ENCODE measurements around the gene ROGDI. TPM values are rescaled to one million over a fixed set of nuclear protein-coding genes. Genes with fewer than 3 reads are reported as not detected.

Gene ROGDI
- total and polyA plus RNA-seq, 9 of the 15 experiments (the other 6 are each of a cell fraction or from before 2014, with no cell fraction given): 0.97 to 37.3 (median 16.5) TPM

DNA sequence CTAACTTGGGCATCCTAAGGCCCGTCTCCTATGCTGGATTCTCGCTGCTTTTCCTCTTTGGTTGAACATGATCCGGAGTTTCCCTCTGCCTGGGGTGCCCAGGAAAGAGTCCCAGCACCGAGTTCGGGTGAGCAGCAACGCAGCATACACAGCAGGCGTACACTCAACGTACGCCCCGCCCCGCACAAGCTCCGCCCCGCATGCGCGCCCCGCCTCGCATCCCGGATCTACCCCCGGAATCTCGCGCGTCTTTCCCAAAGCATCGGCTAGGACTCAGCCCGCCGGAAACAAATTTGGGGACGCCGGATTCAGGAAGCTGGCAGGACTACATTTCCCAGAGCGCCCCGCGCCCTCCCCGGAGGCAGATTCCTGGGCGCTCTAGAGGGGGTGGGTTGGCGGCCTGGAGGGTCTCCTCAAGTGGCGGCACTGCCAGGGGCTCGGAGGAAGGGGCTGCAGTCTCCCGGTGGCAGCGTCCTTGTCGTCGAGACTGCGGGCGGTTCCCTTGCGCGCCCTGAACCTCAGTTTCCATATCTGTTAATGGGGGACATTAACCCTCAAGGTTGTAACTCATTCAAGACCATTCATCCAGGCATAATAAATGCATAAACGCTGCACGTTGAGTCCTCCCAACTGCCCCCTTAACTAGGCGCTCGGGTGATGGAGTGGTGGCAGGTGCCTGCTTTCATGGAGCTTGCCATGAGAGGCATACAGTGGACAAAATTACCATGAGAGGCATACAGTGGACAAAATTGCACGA, 33.7 kb downstream of the ROGDI start (continued):
- TF ChIP-seq, protein P1, sequence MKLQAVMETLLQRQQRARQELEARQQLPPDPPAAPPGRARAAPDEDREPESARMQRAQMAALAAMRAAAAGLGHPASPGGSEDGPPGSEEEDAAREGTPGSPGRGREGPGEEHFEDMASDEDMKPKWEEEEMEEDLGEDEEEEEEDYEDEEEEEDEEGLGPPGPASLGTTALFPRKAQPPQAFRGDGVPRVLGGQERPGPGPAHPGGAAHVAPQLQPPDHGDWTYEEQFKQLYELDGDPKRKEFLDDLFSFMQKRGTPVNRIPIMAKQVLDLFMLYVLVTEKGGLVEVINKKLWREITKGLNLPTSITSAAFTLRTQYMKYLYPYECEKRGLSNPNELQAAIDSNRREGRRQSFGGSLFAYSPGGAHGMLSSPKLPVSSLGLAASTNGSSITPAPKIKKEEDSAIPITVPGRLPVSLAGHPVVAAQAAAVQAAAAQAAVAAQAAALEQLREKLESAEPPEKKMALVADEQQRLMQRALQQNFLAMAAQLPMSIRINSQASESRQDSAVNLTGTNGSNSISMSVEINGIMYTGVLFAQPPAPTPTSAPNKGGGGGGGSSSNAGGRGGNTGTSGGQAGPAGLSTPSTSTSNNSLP (IDR thresholded peaks at IDR 0.05; ENCODE audit: borderline replicate concordance, low read depth, low read length): no peak
- TF ChIP-seq SNIP1 (IDR thresholded peaks at IDR 0.05; ENCODE audit: low read depth): no peak
- no peak for TF ChIP-seq ILF3 (IDR thresholded peaks at IDR 0.05; ENCODE audit: borderline replicate concordance)
- no peak for TF ChIP-seq ZNF551 (CRISPR knock-in tag; IDR thresholded peaks at IDR 0.05)
- no peak for TF ChIP-seq MECOM (CRISPR knock-in tag; IDR thresholded peaks at IDR 0.05)
- TF ChIP-seq, protein P2, sequence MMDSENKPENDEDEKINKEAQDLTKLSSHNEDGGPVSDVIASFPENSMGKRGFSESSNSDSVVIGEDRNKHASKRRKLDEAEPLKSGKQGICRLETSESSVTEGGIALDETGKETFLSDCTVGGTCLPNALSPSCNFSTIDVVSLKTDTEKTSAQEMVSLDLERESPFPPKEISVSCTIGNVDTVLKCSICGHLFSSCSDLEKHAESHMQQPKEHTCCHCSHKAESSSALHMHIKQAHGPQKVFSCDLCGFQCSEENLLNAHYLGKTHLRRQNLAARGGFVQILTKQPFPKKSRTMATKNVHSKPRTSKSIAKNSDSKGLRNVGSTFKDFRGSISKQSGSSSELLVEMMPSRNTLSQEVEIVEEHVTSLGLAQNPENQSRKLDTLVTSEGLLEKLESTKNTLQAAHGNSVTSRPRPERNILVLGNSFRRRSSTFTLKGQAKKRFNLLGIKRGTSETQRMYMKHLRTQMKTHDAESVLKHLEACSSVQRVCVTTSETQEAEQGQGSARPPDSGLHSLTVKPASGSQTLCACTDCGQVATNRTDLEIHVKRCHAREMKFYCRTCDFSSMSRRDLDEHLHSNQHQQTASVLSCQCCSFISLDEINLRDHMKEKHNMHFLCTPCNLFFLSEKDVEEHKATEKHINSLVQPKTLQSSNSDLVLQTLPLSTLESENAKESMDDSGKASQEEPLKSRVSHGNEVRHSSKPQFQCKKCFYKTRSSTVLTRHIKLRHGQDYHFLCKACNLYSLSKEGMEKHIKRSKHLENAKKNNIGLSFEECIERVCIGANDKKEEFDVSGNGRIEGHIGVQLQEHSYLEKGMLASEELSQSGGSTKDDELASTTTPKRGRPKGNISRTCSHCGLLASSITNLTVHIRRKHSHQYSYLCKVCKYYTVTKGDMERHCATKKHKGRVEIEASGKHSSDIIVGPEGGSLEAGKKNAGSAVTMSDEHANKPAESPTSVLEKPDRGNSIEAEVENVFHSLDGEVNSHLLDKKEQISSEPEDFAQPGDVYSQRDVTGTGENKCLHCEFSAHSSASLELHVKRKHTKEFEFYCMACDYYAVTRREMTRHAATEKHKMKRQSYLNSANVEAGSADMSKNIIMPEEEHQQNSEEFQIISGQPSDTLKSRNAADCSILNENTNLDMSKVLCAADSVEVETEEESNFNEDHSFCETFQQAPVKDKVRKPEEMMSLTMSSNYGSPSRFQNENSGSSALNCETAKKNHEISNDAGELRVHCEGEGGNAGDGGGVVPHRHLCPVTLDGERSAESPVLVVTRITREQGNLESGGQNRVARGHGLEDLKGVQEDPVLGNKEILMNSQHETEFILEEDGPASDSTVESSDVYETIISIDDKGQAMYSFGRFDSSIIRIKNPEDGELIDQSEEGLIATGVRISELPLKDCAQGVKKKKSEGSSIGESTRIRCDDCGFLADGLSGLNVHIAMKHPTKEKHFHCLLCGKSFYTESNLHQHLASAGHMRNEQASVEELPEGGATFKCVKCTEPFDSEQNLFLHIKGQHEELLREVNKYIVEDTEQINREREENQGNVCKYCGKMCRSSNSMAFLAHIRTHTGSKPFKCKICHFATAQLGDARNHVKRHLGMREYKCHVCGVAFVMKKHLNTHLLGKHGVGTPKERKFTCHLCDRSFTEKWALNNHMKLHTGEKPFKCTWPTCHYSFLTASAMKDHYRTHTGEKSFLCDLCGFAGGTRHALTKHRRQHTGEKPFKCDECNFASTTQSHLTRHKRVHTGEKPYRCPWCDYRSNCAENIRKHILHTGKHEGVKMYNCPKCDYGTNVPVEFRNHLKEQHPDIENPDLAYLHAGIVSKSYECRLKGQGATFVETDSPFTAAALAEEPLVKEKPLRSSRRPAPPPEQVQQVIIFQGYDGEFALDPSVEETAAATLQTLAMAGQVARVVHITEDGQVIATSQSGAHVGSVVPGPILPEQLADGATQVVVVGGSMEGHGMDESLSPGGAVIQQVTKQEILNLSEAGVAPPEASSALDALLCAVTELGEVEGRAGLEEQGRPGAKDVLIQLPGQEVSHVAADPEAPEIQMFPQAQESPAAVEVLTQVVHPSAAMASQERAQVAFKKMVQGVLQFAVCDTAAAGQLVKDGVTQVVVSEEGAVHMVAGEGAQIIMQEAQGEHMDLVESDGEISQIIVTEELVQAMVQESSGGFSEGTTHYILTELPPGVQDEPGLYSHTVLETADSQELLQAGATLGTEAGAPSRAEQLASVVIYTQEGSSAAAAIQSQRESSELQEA (IDR thresholded peaks at IDR 0.05; ENCODE audit: low read depth): no peak
- TF ChIP-seq ZFX (CRISPR knock-in tag; IDR thresholded peaks at IDR 0.05): 0 out of 2 replicates have a peak, but pooled peaks have one; percentile 14
- TF ChIP-seq NCOR1 (IDR thresholded peaks at IDR 0.05): no peak
- TF ChIP-seq, protein P3, sequence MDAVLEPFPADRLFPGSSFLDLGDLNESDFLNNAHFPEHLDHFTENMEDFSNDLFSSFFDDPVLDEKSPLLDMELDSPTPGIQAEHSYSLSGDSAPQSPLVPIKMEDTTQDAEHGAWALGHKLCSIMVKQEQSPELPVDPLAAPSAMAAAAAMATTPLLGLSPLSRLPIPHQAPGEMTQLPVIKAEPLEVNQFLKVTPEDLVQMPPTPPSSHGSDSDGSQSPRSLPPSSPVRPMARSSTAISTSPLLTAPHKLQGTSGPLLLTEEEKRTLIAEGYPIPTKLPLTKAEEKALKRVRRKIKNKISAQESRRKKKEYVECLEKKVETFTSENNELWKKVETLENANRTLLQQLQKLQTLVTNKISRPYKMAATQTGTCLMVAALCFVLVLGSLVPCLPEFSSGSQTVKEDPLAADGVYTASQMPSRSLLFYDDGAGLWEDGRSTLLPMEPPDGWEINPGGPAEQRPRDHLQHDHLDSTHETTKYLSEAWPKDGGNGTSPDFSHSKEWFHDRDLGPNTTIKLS (IDR thresholded peaks at IDR 0.05; ENCODE audit: borderline replicate concordance, low read depth): peak; percentile 89
- TF ChIP-seq ZSCAN29 (IDR thresholded peaks at IDR 0.05): no peak
- peak; percentile 98 for TF ChIP-seq CBX1 (IDR thresholded peaks at IDR 0.05; ENCODE audit: low read depth)
- no peak for TF ChIP-seq NR2F6 (CRISPR knock-in tag; IDR thresholded peaks at IDR 0.05)
- TF ChIP-seq, protein P4, sequence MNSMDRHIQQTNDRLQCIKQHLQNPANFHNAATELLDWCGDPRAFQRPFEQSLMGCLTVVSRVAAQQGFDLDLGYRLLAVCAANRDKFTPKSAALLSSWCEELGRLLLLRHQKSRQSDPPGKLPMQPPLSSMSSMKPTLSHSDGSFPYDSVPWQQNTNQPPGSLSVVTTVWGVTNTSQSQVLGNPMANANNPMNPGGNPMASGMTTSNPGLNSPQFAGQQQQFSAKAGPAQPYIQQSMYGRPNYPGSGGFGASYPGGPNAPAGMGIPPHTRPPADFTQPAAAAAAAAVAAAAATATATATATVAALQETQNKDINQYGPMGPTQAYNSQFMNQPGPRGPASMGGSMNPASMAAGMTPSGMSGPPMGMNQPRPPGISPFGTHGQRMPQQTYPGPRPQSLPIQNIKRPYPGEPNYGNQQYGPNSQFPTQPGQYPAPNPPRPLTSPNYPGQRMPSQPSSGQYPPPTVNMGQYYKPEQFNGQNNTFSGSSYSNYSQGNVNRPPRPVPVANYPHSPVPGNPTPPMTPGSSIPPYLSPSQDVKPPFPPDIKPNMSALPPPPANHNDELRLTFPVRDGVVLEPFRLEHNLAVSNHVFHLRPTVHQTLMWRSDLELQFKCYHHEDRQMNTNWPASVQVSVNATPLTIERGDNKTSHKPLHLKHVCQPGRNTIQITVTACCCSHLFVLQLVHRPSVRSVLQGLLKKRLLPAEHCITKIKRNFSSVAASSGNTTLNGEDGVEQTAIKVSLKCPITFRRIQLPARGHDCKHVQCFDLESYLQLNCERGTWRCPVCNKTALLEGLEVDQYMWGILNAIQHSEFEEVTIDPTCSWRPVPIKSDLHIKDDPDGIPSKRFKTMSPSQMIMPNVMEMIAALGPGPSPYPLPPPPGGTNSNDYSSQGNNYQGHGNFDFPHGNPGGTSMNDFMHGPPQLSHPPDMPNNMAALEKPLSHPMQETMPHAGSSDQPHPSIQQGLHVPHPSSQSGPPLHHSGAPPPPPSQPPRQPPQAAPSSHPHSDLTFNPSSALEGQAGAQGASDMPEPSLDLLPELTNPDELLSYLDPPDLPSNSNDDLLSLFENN (IDR thresholded peaks at IDR 0.05; ENCODE audit: low read depth in 2 of 2, low read length in 2 of 2): no peak

All from K562 (cell line).